Measurements from ENCODE around the gene TBC1D22A. TPM values are rescaled to one million over a fixed set of nuclear protein-coding genes. Genes with fewer than 3 reads are reported as not detected.

TBC1D22A gene
- total and polyA plus RNA-seq, 9 of the 15 experiments (the other 6 are each of a cell fraction or from before 2014, with no cell fraction given), result 0.20 to 11.5 (median 5.2) TPM

DNA sequence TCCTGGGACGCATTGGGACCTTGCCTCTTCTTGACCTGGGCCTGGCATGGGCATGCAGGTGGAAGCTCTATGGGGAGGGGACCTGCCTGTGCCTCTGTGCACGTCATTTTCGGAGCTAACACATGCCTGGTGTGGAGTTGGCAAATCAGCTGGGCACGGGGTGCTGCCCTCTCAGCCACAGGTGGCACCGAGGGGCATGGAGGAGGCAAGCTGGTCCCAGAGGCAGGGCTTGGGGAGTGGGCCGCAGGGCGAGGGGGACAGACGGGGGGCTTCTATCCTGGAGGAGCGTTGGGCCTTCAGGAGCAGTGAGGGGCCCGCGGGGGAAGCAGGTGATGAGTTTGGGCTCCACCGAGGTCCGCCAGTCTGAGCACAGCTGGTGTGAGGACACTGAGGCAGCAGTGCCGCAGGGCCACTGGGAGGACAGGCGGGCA, 362.0 kb downstream of the TBC1D22A start (continued):
- TF ChIP-seq, protein P1, sequence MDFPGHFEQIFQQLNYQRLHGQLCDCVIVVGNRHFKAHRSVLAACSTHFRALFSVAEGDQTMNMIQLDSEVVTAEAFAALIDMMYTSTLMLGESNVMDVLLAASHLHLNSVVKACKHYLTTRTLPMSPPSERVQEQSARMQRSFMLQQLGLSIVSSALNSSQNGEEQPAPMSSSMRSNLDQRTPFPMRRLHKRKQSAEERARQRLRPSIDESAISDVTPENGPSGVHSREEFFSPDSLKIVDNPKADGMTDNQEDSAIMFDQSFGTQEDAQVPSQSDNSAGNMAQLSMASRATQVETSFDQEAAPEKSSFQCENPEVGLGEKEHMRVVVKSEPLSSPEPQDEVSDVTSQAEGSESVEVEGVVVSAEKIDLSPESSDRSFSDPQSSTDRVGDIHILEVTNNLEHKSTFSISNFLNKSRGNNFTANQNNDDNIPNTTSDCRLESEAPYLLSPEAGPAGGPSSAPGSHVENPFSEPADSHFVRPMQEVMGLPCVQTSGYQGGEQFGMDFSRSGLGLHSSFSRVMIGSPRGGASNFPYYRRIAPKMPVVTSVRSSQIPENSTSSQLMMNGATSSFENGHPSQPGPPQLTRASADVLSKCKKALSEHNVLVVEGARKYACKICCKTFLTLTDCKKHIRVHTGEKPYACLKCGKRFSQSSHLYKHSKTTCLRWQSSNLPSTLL (IDR thresholded peaks at IDR 0.05), result no peak
- no peak for TF ChIP-seq ATF7 (IDR thresholded peaks at IDR 0.05)

DNA sequence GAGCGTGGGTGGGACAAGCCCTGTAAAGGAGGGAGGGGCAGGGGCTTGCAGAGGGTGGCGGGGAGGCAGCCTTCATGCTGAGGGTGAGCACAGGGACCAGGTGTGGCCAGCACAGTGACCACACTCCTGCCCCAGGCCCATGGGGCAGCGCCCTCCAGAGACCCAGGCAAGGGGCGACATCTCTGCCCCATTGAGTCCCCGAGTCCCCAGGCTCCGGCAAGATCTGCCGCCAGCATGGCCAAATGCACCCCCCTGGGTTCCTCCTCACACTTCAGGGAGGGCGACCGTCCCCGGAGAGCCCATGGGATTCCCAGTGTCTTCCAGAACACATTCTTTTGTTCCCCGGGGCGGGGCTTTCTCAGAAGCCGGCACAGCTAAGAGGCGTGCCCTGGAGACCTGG, 362.5 kb downstream of the TBC1D22A start:
- BruUV-seq (replicated peaks), result no TSS peak
- TF ChIP-seq ZNF212 (CRISPR knock-in tag; IDR thresholded peaks at IDR 0.05) (no peak), TBP (optimal IDR thresholded peaks at IDR 0.05; ENCODE audit: low read depth, low read length) (no peak), ESRRA (IDR thresholded peaks at IDR 0.05; ENCODE audit: borderline replicate concordance, low read depth) (no peak), ZNF76 (CRISPR knock-in tag; IDR thresholded peaks at IDR 0.05; ENCODE audit: borderline replicate concordance) (no peak), DACH1 (IDR thresholded peaks at IDR 0.05; ENCODE audit: partially characterized antibody) (no peak), ELF4 (CRISPR knock-in tag; IDR thresholded peaks at IDR 0.05) (no peak), ETV1 (tag; conservative IDR thresholded peaks at IDR 0.05; ENCODE audit: low read depth) (no peak), ZFP30 (CRISPR knock-in tag; IDR thresholded peaks at IDR 0.05; ENCODE audit: borderline replicate concordance) (no peak), CEBPB (tag; IDR thresholded peaks at IDR 0.05) (no peak), TCF7 (IDR thresholded peaks at IDR 0.05; ENCODE audit: borderline replicate concordance) (no peak), TAF15 (IDR thresholded peaks at IDR 0.05; ENCODE audit: low read depth, low read length) (no peak), JUNB (CRISPR knock-in tag; conservative IDR thresholded peaks at IDR 0.05) (no peak), PHTF2 (CRISPR knock-in tag; IDR thresholded peaks at IDR 0.05) (no peak), NR2F6 (CRISPR knock-in tag; IDR thresholded peaks at IDR 0.05) (no peak)
- TF ChIP-seq, protein P2, sequence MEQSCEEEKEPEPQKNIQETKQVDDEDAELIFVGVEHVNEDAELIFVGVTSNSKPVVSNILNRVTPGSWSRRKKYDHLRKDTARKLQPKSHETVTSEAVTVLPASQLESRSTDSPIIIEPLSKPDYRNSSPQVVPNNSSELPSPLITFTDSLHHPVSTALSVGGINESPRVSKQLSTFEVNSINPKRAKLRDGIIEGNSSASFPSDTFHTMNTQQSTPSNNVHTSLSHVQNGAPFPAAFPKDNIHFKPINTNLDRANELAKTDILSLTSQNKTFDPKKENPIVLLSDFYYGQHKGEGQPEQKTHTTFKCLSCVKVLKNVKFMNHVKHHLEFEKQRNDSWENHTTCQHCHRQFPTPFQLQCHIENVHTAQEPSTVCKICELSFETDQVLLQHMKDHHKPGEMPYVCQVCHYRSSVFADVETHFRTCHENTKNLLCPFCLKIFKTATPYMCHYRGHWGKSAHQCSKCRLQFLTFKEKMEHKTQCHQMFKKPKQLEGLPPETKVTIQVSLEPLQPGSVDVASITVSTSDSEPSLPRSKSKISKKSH (CRISPR knock-in tag; IDR thresholded peaks at IDR 0.05), result no peak
- TF ChIP-seq, protein P3, sequence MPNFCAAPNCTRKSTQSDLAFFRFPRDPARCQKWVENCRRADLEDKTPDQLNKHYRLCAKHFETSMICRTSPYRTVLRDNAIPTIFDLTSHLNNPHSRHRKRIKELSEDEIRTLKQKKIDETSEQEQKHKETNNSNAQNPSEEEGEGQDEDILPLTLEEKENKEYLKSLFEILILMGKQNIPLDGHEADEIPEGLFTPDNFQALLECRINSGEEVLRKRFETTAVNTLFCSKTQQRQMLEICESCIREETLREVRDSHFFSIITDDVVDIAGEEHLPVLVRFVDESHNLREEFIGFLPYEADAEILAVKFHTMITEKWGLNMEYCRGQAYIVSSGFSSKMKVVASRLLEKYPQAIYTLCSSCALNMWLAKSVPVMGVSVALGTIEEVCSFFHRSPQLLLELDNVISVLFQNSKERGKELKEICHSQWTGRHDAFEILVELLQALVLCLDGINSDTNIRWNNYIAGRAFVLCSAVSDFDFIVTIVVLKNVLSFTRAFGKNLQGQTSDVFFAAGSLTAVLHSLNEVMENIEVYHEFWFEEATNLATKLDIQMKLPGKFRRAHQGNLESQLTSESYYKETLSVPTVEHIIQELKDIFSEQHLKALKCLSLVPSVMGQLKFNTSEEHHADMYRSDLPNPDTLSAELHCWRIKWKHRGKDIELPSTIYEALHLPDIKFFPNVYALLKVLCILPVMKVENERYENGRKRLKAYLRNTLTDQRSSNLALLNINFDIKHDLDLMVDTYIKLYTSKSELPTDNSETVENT (CRISPR knock-in tag; IDR thresholded peaks at IDR 0.05), result no peak
- H3K9ac ChIP-seq (ENCODE audit: insufficient read depth in 1 of 2, low read depth in 2 of 2, low read length in 2 of 2), result no peak overlapping the region
- H3K27me3 ChIP-seq (ENCODE audit: control insufficient read depth in 2 of 2, insufficient read depth in 2 of 2, low read length in 2 of 2), result no peaks in the 10 kb centered on the region
- intact Hi-C loops (cut with micrococcal nuclease), result no loop called here
- no peak overlapping the region for H3K27ac ChIP-seq (ENCODE audit: extremely low read depth, low read depth, low read length)
- H4K20me1 ChIP-seq (replicated peaks; ENCODE audit: control insufficient read depth, insufficient read depth, low read length), result no peaks in the 10 kb centered on the region
- no peak overlapping the region for H3K4me2 ChIP-seq (ENCODE audit: insufficient read depth, low read length)
- ChIA-PET POLR2A (interaction anchor here (1.0 to 1.4 kb wide), 2 partner anchors 9 to 14 kb away, joined by 3 to 4 read pairs; no protein-coding TSS in a partner anchor), CTCF (ENCODE audit: low intra/inter-chr PET ratio) (no interaction called here)
- ATAC-seq, result peak; percentile 37
- 57% methylated on average over 11 of the region's 14 CpGs for WGBS (ENCODE audit: insufficient coverage, low coverage, missing lambda C conversion rate)
- H3K79me2 ChIP-seq (ENCODE audit: control insufficient read depth, insufficient read depth, low read length), result no peaks in the 10 kb centered on the region
- in situ Hi-C loops (cut with MboI), result no loop called here
- no peaks in the 10 kb centered on the region for H3K36me3 ChIP-seq (ENCODE audit: control insufficient read depth, insufficient read depth, low read length)
- FAIRE-seq, result no peak
- peaks cover 4 to 16% of the 10 kb centered on the region in 2 experiments; a peak in 4 of 5 replicates for H3K4me1 ChIP-seq (replicated peaks in 1 of 2; ENCODE audit: control insufficient read depth in 2 of 2, insufficient read depth in 2 of 2, low read length in 2 of 2)
- H3K4me3 ChIP-seq, result no peak overlapping the region
- no peak overlapping the region for H2AFZ ChIP-seq (ENCODE audit: low read depth, low read length)
- no peaks in the 10 kb centered on the region for H3K9me1 ChIP-seq (ENCODE audit: control insufficient read depth, insufficient read depth, low read length)
- no peak for DNase-seq (ENCODE audit: extremely low read depth in 1 of 4, low spot score in 3 of 4)
- no peaks in the 10 kb centered on the region; the same call in 1 of the 2 replicates for H3K9me3 ChIP-seq (replicated peaks; ENCODE audit: control insufficient read depth, insufficient read depth, low read depth, low read length)

Data from K562 (cell line).